GM23248 (cell line): ENCODE measurements around the gene MACROD2. TPM values are rescaled to one million over a fixed set of nuclear protein-coding genes. Genes with fewer than 3 reads are reported as not detected.

Source experiments
- DNase-seq: peaks from one replicate; pipeline ENCODE4 v3.0.0-alpha.2; 2015
- H2AFZ ChIP-seq: fragments of 200-600 bp; sonication (generic); 2 replicates; pipeline ENCODE4 v1.6.1; 2016; ENCODE audit warnings: antibody characterized with exemption
- H3F3A ChIP-seq: fragments of 200-600 bp; sonication (generic); 2 replicates; pipeline ENCODE4 v1.6.1; 2016; ENCODE audit warnings: mild to moderate bottlenecking, antibody characterized with exemption, mixed run types; ENCODE audit not compliant: insufficient read depth
- H3K27ac ChIP-seq: fragments of 200-600 bp; sonication (generic); 2 replicates; pipeline ENCODE4 v1.5.1; 2016; ENCODE audit warnings: mild to moderate bottlenecking
- H3K27me3 ChIP-seq: fragments of 200-600 bp; sonication (generic); replicated peaks from 2 replicates; pipeline ENCODE4 v1.6.1; 2016; ENCODE audit warnings: mild to moderate bottlenecking; ENCODE audit not compliant: insufficient read depth
- H3K36me3 ChIP-seq: fragments of 200-600 bp; sonication (generic); 2 replicates; pipeline ENCODE4 v1.6.1; 2016; ENCODE audit warnings: low read depth, mild to moderate bottlenecking
- H3K4me1 ChIP-seq: fragments of 200-600 bp; sonication (generic); 2 replicates; pipeline ENCODE4 v1.6.1; 2016; ENCODE audit warnings: mild to moderate bottlenecking; ENCODE audit not compliant: insufficient read depth
- H3K4me2 ChIP-seq: fragments of 200-600 bp; sonication (generic); one replicate; pipeline ENCODE4 v1.6.1; 2016; ENCODE audit warnings: mild to moderate bottlenecking; ENCODE audit not compliant: unreplicated experiment
- H3K4me3 ChIP-seq: fragments of 200-600 bp; sonication (generic); 2 replicates; pipeline ENCODE4 v1.5.1; 2016; ENCODE audit warnings: mild to moderate bottlenecking
- H3K79me2 ChIP-seq: fragments of 200-600 bp; sonication (generic); 2 replicates; pipeline ENCODE4 v1.6.1; 2016; ENCODE audit warnings: mild to moderate bottlenecking; ENCODE audit not compliant: insufficient read depth
- H3K9ac ChIP-seq: fragments of 200-600 bp; sonication (generic); 2 replicates; pipeline ENCODE4 v1.6.1; 2016; ENCODE audit warnings: mild to moderate bottlenecking
- H3K9me2 ChIP-seq: fragments of 200-600 bp; sonication (generic); 2 replicates; pipeline ENCODE4 v1.6.1; 2016; ENCODE audit warnings: mixed run types, mild to moderate bottlenecking, moderate library complexity; ENCODE audit not compliant: insufficient read depth
- H3K9me3 ChIP-seq: fragments of 200-600 bp; sonication (generic); one replicate; pipeline ENCODE4 v1.6.1; 2017; ENCODE audit warnings: low read depth
- H4K20me1 ChIP-seq: fragments of 200-600 bp; sonication (generic); 2 replicates; pipeline ENCODE4 v1.6.0; 2016; ENCODE audit not compliant: insufficient read depth
- EZH2 ChIP-seq: fragments of 200-600 bp; sonication (generic); IDR thresholded peaks from 2 replicates; pipeline ENCODE4 v1.6.1; 2018; ENCODE audit warnings: antibody characterized with exemption, mild to moderate bottlenecking; ENCODE audit not compliant: insufficient read depth, poor library complexity, severe bottlenecking
- EZH2phosphoT487 ChIP-seq: fragments of 200-600 bp; sonication (generic); IDR thresholded peaks from 2 replicates; pipeline ENCODE4 v1.6.1; 2018; ENCODE audit warnings: antibody characterized with exemption, moderate library complexity, mild to moderate bottlenecking, low read depth; ENCODE audit not compliant: insufficient read depth
- WGBS, 2 experiments: methylation state at CpG; one replicate each; pipeline ENCODE4 v1.1.6; 2015 to 2017; ENCODE audit warnings: low lambda C conversion rate in 2 of 2, low coverage in 1 of 2; ENCODE audit errors: missing lambda C conversion rate in 2 of 2; 5-methylcytosine and 5-hydroxymethylcytosine counted together
- in situ Hi-C: fragments of 300-500 bp; cut with MboI; formaldehyde crosslinking; loops from 2 replicates; pipeline ENCODE4 v1.15.0; 2020
- polyA plus RNA-seq: library from polyadenylated mRNA; unstranded; fragments of >200 nt; fragmentation: Nextera tagmentation; extraction: Ambion mirVana; gene quantifications from 2 replicates; pipeline ENCODE4 v1.2.1, GENCODE V29; 2016
- total RNA-seq: library from RNA; depleted of rRNA; stranded (reverse); fragments of >200 nt; shearing (Covaris generic); gene quantifications from 2 replicates; pipeline ENCODE4 v1.2.3, GENCODE V29; 2014

MACROD2 gene
- total and polyA plus RNA-seq, 2 experiments from 2014 or later: 1.1 to 3.1 TPM

- Histone ChIP-seq H3K9me3 (no peaks in the 10 kb centered on the region), H3K4me3 (no peak overlapping the region), H3F3A (no peaks in the 10 kb centered on the region), H3K9ac (no peak overlapping the region), H4K20me1 (no peaks in the 10 kb centered on the region), H3K27ac (no peak overlapping the region), H3K36me3 (no peaks in the 10 kb centered on the region), H3K4me2 (no peak overlapping the region), H3K4me1 (no peaks in the 10 kb centered on the region), H3K27me3 (no peaks in the 10 kb centered on the region), H3K9me2 (no peaks in the 10 kb centered on the region), H2AFZ (no peak overlapping the region), H3K79me2 (no peaks in the 10 kb centered on the region)
- TF ChIP-seq EZH2: no peak
- TF ChIP-seq EZH2phosphoT487: no peak
- 51 to 54% methylated on average over 4 of the region's 4 CpGs for WGBS, 2 experiments
- DNase-seq: no peak
- in situ Hi-C loops: no loop called here
Observed at GRCh38 chr20:15333170-15333569, 1337.9 kb downstream of the MACROD2 start.

GRCh38 chr20:15336011-15336410 lies 1340.7 kb downstream of the MACROD2 start:
- TF ChIP-seq EZH2phosphoT487 (no peak), EZH2 (no peak)
- Histone ChIP-seq H3K4me1 (no peaks in the 10 kb centered on the region), H2AFZ (no peak overlapping the region), H3K79me2 (no peaks in the 10 kb centered on the region), H3K9ac (no peak overlapping the region), H3K27ac (no peak overlapping the region), H3F3A (no peaks in the 10 kb centered on the region), H3K4me3 (no peak overlapping the region), H3K9me2 (no peaks in the 10 kb centered on the region), H4K20me1 (no peaks in the 10 kb centered on the region), H3K27me3 (no peaks in the 10 kb centered on the region), H3K36me3 (no peaks in the 10 kb centered on the region), H3K9me3 (no peaks in the 10 kb centered on the region), H3K4me2 (no peak overlapping the region)
- 56 to 61% methylated on average over 2 of the region's 2 CpGs for WGBS, 2 experiments
- in situ Hi-C loops: no loop called here
- DNase-seq: no peak

- 73 to 79% methylated on average over 5 of the region's 5 CpGs for WGBS, 2 experiments
- Histone ChIP-seq H3K27ac (no peak overlapping the region), H3K9me2 (no peaks in the 10 kb centered on the region), H3K9me3 (no peaks in the 10 kb centered on the region), H3K36me3 (no peaks in the 10 kb centered on the region), H2AFZ (no peak overlapping the region), H3K27me3 (no peaks in the 10 kb centered on the region), H4K20me1 (no peaks in the 10 kb centered on the region), H3K79me2 (no peaks in the 10 kb centered on the region), H3K4me3 (no peak overlapping the region), H3F3A (no peaks in the 10 kb centered on the region), H3K4me1 (no peaks in the 10 kb centered on the region), H3K4me2 (no peak overlapping the region), H3K9ac (no peak overlapping the region)
- in situ Hi-C loops: no loop called here
- no peak for DNase-seq
- TF ChIP-seq EZH2phosphoT487: no peak
- no peak for TF ChIP-seq EZH2
Observed at GRCh38 chr20:15336536-15336935, 1341.2 kb downstream of the MACROD2 start.

GRCh38 chr20:15339264-15339663 lies 1343.9 kb downstream of the MACROD2 start:
- TF ChIP-seq EZH2phosphoT487 (no peak), EZH2 (no peak)
- H3K79me2 ChIP-seq: no peaks in the 10 kb centered on the region
- WGBS, 2 experiments: 7% methylated on average over 3 of the region's 3 CpGs
- H4K20me1 ChIP-seq: no peaks in the 10 kb centered on the region
- no peaks in the 10 kb centered on the region for H3K36me3 ChIP-seq
- no peaks in the 10 kb centered on the region for H3K9me2 ChIP-seq
- no peak overlapping the region for H2AFZ ChIP-seq
- no peaks in the 10 kb centered on the region for H3K27me3 ChIP-seq
- no peak for DNase-seq
- in situ Hi-C loops: no loop called here
- H3K4me2 ChIP-seq: no peak overlapping the region
- no peaks in the 10 kb centered on the region for H3K4me1 ChIP-seq
- H3K27ac ChIP-seq: no peak overlapping the region
- H3K9me3 ChIP-seq: no peaks in the 10 kb centered on the region
- no peaks in the 10 kb centered on the region for H3F3A ChIP-seq
- no peak overlapping the region for H3K9ac ChIP-seq
- no peak overlapping the region for H3K4me3 ChIP-seq

GRCh38 chr20:15342991-15343523 lies 1347.7 kb downstream of the MACROD2 start:
- no peaks in the 10 kb centered on the region for H3F3A ChIP-seq
- H3K4me1 ChIP-seq: no peaks in the 10 kb centered on the region
- no peak overlapping the region for H3K27ac ChIP-seq
- no peaks in the 10 kb centered on the region for H3K27me3 ChIP-seq
- H3K9me3 ChIP-seq: no peaks in the 10 kb centered on the region
- no peak overlapping the region for H3K4me3 ChIP-seq
- DNase-seq: no peak
- no peak for TF ChIP-seq EZH2
- TF ChIP-seq EZH2phosphoT487: no peak
- in situ Hi-C loops: no loop called here
- no peaks in the 10 kb centered on the region for H3K9me2 ChIP-seq
- H3K79me2 ChIP-seq: no peaks in the 10 kb centered on the region
- H2AFZ ChIP-seq: no peak overlapping the region
- H4K20me1 ChIP-seq: no peaks in the 10 kb centered on the region
- WGBS, 2 experiments: 62 to 65% methylated on average over 3 of the region's 3 CpGs
- no peaks in the 10 kb centered on the region for H3K36me3 ChIP-seq
- no peak overlapping the region for H3K4me2 ChIP-seq
- no peak overlapping the region for H3K9ac ChIP-seq
